ENCODE measurements around the gene KLK14. TPM values are rescaled to one million over a fixed set of nuclear protein-coding genes. Genes with fewer than 3 reads are reported as not detected.

KLK14 gene
- total and polyA plus RNA-seq, 2 of the 8 experiments (the other 6 are each of a cell fraction or from before 2014, with no cell fraction given) = 0.09 to 1.2 TPM

DNA sequence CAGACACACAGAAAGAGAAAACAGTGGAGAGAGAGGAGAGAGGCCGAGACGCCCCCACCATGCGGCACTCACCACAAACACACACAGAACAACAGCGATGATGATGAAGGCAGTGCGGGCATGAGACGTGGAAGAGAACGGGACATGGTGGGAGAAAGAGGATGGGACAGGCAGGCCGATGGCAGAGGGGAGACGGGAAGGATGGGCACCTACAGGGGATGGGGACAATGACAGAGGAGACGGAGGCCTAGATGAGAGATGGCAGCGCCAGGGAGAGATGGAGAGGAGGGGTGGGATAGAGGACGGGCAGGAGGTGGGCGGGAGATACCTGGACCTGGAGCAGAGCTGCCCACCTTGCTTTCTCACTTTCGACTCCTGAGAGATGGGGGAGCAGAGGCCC is 1.1 kb upstream of the KLK14 start (continued):
- TF ChIP-seq MAX (IDR thresholded peaks at IDR 0.05) (no peak), POU5F1 (IDR thresholded peaks at IDR 0.05; ENCODE audit: low read depth, low read length) (no peak), MAFK (IDR thresholded peaks at IDR 0.05; ENCODE audit: low read depth, low read length) (no peak)
